Mucosa of rectum (tissue), 2 donors: ENCODE results near the gene PSMA8.

Source experiments
- H3K27ac ChIP-seq, 2 donors: one replicate each; pipeline ENCODE4 v1.7.0; 2013; ENCODE audit warnings: inconsistent platforms in 2 of 2, low read depth in 2 of 2, low read length in 2 of 2
- H3K27me3 ChIP-seq, 2 donors: one replicate each; pipeline ENCODE4 v1.7.0; 2013; ENCODE audit warnings: low read length in 2 of 2; ENCODE audit not compliant: control insufficient read depth in 2 of 2, insufficient read depth in 2 of 2
- H3K36me3 ChIP-seq, 2 donors: one replicate each; pipeline ENCODE4 v1.7.0; 2013; ENCODE audit warnings: low read length in 2 of 2; ENCODE audit not compliant: control insufficient read depth in 2 of 2, insufficient read depth in 2 of 2
- H3K4me1 ChIP-seq, 2 donors: one replicate each; pipeline ENCODE4 v1.7.0; 2013; ENCODE audit warnings: low read length in 2 of 2, mild to moderate bottlenecking in 1 of 2; ENCODE audit not compliant: control insufficient read depth in 2 of 2, insufficient read depth in 2 of 2
- H3K4me3 ChIP-seq, 2 donors: one replicate each; pipeline ENCODE4 v1.7.0; 2013; ENCODE audit warnings: low read length in 2 of 2
- H3K9ac ChIP-seq, 2 donors: one replicate each; pipeline ENCODE4 v1.7.0; 2013; ENCODE audit warnings: low read length in 2 of 2, low read depth in 1 of 2, mild to moderate bottlenecking in 1 of 2
- H3K9me3 ChIP-seq, 2 donors: one replicate each; pipeline ENCODE4 v1.7.0; 2013; ENCODE audit warnings: low read length in 2 of 2; ENCODE audit not compliant: control insufficient read depth in 2 of 2
- donor health status: healthy.
- donor health status: Normal muscosa, but diverticular disease.

The PSMA8 gene

DNA sequence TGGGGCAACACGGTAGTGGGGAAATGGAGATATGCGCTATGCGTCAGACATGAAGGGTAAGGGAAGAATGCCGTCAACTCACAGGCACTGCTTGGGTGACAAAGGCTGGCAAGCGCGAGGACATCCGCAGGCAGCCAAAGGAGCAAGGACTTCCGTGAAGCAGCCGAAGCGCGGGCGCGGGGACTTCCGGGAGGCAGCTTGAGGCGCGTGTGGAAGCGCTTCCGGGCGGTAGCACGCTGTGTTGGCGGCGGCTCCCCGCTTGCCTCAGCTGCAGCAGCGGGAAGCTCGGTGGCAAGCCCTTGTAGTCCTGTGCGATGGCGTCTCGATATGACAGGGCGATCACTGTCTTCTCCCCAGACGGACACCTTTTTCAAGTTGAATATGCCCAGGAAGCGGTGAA is at the start of gene PSMA8:
TSS of gene PSMA8 (plus strand) at position 218 of the 400 bp plus-strand sequence. CDS start at position 315, 97 bp downstream.
- H3K36me3 ChIP-seq, result no peaks in the 10 kb centered on the region
- H3K27ac ChIP-seq, result no peak within 1 kb of the TSS
- H3K4me1 ChIP-seq, result no peaks in the 10 kb centered on the region
- H3K9ac ChIP-seq, result no peak within 1 kb of the TSS
- H3K4me3 ChIP-seq, result peak within 1 kb of the TSS in 1 of 2 donors; percentile 50
- no peaks in the 10 kb centered on the region for H3K9me3 ChIP-seq
- H3K27me3 ChIP-seq, result no peaks in the 10 kb centered on the region

- Histone ChIP-seq H3K4me3 (no peak overlapping the region), H3K9ac (no peak overlapping the region), H3K9me3 (no peaks in the 10 kb centered on the region), H3K27ac (no peak overlapping the region), H3K36me3 (peaks cover 13 to 22% of the 10 kb centered on the region in 2 donors), H3K27me3 (no peaks in the 10 kb centered on the region), H3K4me1 (peaks cover 9 to 12% of the 10 kb centered on the region in 2 donors)
Observed at GRCh38 chr18:26085056-26085455, 48.6 kb upstream of the PSMA8 start.

GRCh38 chr18:26086959-26087358 is 46.7 kb upstream of the PSMA8 start:
- H3K27ac ChIP-seq, result no peak overlapping the region
- H3K27me3 ChIP-seq, result no peaks in the 10 kb centered on the region
- no peak overlapping the region for H3K4me3 ChIP-seq
- H3K9me3 ChIP-seq, result no peaks in the 10 kb centered on the region
- H3K36me3 ChIP-seq, result peaks cover 13 to 22% of the 10 kb centered on the region in 2 donors
- H3K9ac ChIP-seq, result no peak overlapping the region
- H3K4me1 ChIP-seq, result peaks cover 13 to 16% of the 10 kb centered on the region in 2 donors

- peaks cover 13 to 17% of the 10 kb centered on the region in 2 donors for H3K36me3 ChIP-seq
- H3K27ac ChIP-seq, result no peak overlapping the region
- H3K4me3 ChIP-seq, result peak overlapping the region in 1 of 2 donors; percentile 88
- H3K9me3 ChIP-seq, result no peaks in the 10 kb centered on the region
- H3K9ac ChIP-seq, result no peak overlapping the region
- peaks cover 13 to 16% of the 10 kb centered on the region in 2 donors for H3K4me1 ChIP-seq
- H3K27me3 ChIP-seq, result no peaks in the 10 kb centered on the region
Observed at GRCh38 chr18:26088487-26088886, 45.2 kb upstream of the PSMA8 start.

DNA sequence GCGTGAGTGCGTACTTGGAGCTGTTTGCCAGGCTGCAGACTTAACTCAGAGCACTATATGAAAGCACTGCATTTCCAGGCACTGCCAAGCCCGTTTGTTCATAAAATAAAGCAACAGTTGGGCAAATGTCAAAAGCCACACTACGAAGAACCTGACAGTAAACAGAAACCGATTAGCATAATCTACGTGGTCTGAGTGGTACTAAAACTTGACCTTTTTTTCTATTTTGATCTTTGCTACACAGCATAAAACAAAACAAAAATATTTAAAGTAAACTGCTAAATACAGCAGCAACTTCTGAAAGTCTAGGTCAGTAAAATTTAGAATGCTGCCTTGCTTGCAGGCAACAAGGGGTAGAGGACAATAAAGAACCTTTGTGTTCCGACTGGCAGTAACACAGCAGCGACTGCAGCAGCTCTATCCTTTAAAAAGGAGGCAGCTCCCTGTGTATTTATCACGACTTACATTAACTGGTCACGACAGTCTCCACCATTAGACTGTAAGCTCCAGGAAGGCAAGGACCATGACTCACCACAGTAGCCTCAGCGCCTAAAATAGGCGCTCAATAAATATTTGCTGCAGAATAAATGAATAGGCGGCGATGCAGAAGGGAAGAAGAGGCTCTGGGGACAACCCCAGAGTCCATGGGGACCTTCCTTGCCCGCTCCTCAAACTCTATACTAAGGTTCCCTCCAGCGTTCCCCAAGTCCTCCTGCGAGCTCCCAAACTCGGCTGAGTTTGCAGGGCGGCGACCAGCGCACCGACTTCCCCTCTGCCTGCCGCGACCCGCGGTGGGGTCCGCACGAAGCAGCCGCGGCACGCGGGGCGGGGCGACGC is 44.2 kb upstream of the PSMA8 start:
- peaks cover 13 to 16% of the 10 kb centered on the region in 2 donors for H3K4me1 ChIP-seq
- peak overlapping the region; percentile 85 to 91 for H3K9ac ChIP-seq
- peaks cover 11 to 13% of the 10 kb centered on the region in 2 donors for H3K36me3 ChIP-seq
- H3K27me3 ChIP-seq, result no peaks in the 10 kb centered on the region
- no peaks in the 10 kb centered on the region for H3K9me3 ChIP-seq
- H3K4me3 ChIP-seq, result peak overlapping the region; percentile 88 to 93
- peak overlapping the region; percentile 96 for H3K27ac ChIP-seq

GRCh38 chr18:26090130-26091046 is 43.3 kb upstream of the PSMA8 start, which contains the start of gene SS18:
TSS of gene SS18 (minus strand) at chr18:26090613. CDS start at chr18:26090569, 44 bp downstream.
- no peaks in the 10 kb centered on the region for H3K27me3 ChIP-seq
- H3K9ac ChIP-seq, result peak within 1 kb of the TSS; percentile 85 to 91
- no peaks in the 10 kb centered on the region for H3K9me3 ChIP-seq
- H3K27ac ChIP-seq, result peak within 1 kb of the TSS; percentile 96
- H3K4me3 ChIP-seq, result peak within 1 kb of the TSS; percentile 88 to 93
- peaks cover 13 to 16% of the 10 kb centered on the region in 2 donors for H3K4me1 ChIP-seq
- H3K36me3 ChIP-seq, result peaks cover 4 to 10% of the 10 kb centered on the region in 2 donors

GRCh38 chr18:26091047-26091630 is 42.5 kb upstream of the PSMA8 start:
- peaks cover 3 to 8% of the 10 kb centered on the region in 2 donors for H3K36me3 ChIP-seq
- no peaks in the 10 kb centered on the region for H3K27me3 ChIP-seq
- H3K9me3 ChIP-seq, result no peaks in the 10 kb centered on the region
- H3K27ac ChIP-seq, result peak overlapping the region; percentile 96
- H3K4me1 ChIP-seq, result peaks cover 13 to 16% of the 10 kb centered on the region in 2 donors
- peak overlapping the region; percentile 79 to 91 for H3K9ac ChIP-seq
- H3K4me3 ChIP-seq, result peak overlapping the region; percentile 88 to 93

DNA sequence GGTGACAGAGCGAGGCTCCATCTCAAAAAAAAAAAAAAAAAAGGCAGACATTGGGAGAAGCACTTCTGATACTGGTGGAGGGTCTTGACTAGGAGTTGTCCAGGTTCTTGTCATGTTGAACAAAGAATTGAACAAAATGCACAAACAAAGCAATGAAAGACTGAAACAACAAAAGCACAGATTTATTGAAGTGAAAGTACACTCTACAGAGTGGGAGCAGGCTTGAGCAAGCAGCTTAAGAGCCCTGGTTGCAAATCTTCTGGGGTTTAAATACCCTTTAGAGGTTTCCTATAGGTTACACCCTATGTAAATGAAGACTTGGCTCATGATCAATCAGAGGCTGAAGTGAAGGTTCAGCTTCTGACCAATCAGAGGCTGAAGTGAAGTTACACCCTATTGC is 36.8 kb upstream of the PSMA8 start:
- no peaks in the 10 kb centered on the region for H3K27me3 ChIP-seq
- no peaks in the 10 kb centered on the region for H3K4me1 ChIP-seq
- no peaks in the 10 kb centered on the region for H3K9me3 ChIP-seq
- no peaks in the 10 kb centered on the region for H3K36me3 ChIP-seq
- H3K9ac ChIP-seq, result no peak overlapping the region
- no peak overlapping the region for H3K27ac ChIP-seq
- no peak overlapping the region for H3K4me3 ChIP-seq

DNA sequence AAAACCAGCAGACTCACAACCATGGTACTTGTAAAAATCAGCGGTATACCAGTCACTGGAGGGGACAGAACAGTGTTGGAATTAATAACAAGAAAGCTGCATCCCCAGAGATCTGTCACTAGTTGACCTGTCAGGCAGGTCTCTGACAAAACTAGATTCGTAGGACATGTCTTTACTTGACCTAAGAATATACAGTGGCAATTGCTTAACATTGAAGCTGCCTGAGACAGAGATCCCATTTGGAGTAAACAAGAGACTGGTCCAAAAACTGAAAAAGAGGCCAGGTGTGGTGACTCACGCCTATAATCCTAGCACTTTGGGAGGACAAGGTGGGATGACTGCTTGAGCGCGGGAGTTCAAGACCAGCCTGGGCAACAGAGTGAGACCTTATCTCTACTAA is 36.1 kb upstream of the PSMA8 start:
- H3K9ac ChIP-seq, result no peak overlapping the region
- H3K36me3 ChIP-seq, result no peaks in the 10 kb centered on the region
- no peak overlapping the region for H3K27ac ChIP-seq
- H3K27me3 ChIP-seq, result no peaks in the 10 kb centered on the region
- no peaks in the 10 kb centered on the region for H3K9me3 ChIP-seq
- H3K4me1 ChIP-seq, result no peaks in the 10 kb centered on the region
- H3K4me3 ChIP-seq, result no peak overlapping the region
